BJ (cell line): ENCODE data around the gene TPX2. TPM values are rescaled to one million over a fixed set of nuclear protein-coding genes. Genes with fewer than 3 reads are reported as not detected.

Experiments used
- CTCF ChIA-PET: fragments of 350-600 bp; formaldehyde crosslinking; extraction: SDS; loops from one replicate; lab custom pipeline; 2021; ENCODE audit warnings: antibody characterized with exemption, inconsistent platforms; lab: Yijun Ruan, JAX
- POLR2A ChIA-PET: fragments of 300-600 bp; sonication (Branson Sonifier 250); formaldehyde crosslinking; extraction: SDS; loops from one replicate; lab custom pipeline; 2021; ENCODE audit warnings: antibody characterized with exemption; lab: Charles Lee
- DNase-seq: peaks from one replicate; pipeline ENCODE4 v3.0.0-alpha.2; 2011; ENCODE audit warnings: low read depth
- H3K27me3 ChIP-seq: 2 replicates; pipeline ENCODE4 v1.6.0; 2011; ENCODE audit warnings: low read length; ENCODE audit not compliant: control insufficient read depth, insufficient read depth
- H3K36me3 ChIP-seq: 2 replicates; pipeline ENCODE4 v1.5.1; 2011; ENCODE audit warnings: low read length; ENCODE audit not compliant: control insufficient read depth, insufficient read depth
- H3K4me3 ChIP-seq: 2 replicates; pipeline ENCODE4 v1.5.1; 2011; ENCODE audit warnings: low read depth, mild to moderate bottlenecking, control low read depth, low read length
- polyA plus RNA-seq: library from polyadenylated mRNA; depleted of rRNA; stranded (reverse); fragments of >200 nt; gene quantifications from 2 replicates; pipeline ENCODE4 v1.2.3, GENCODE V29; 2011
- TF ChIP-seq, protein P1 (sequence below): IDR thresholded peaks from 2 replicates; pipeline ENCODE4 v1.5.1; 2011; ENCODE audit warnings: low read depth, mild to moderate bottlenecking, control low read depth, inconsistent platforms, low read length, moderate library complexity; ENCODE audit not compliant: insufficient read depth

Gene TPX2
- polyA plus RNA-seq, 1 experiment = 29.9 TPM

DNA sequence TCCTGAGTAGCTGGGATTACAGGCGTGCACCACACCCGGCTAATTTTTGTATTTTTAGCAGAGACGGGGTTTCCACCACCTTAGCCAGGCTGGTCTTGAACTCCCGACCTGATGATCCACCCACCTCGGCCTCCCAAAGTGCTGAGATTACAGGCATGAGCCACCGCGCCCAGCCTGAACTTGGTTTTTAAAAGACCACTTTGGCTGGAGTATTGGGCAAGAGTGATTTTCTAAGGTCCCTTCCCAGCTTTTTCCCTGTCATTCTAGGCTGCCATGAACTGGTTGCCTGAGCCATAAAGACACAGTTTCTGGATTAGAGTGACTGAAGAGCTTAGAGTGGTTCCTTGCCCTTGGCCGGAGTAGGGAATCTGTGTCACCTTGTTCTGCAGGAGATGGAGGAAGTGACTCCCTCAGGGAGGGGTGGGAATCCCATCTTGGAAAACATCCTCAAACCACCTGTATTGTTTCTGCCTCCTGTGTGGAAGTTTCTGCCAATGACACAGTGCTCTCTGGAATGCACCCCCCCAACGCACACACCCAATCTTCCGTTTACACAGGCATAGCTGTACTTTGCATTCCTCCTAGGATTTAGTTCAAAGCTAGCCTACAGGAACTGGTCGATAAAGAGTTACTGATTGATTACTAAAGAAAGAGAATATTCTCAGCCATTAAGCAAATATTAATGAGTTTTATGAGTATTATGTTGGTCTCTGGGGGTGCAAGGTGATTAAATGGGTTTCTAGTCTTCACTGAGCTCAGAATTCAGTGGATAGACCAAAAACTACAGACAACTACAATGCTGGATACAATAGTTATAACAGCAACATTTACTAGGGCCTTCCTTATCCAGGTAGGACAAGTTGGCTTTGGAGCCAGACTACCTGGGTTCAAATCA, 34.6 kb upstream of the TPX2 start:
- no peaks in the 10 kb centered on the region for H3K27me3 ChIP-seq
- peaks cover 5% of the 10 kb centered on the region for H3K36me3 ChIP-seq
- TF ChIP-seq, protein P1, sequence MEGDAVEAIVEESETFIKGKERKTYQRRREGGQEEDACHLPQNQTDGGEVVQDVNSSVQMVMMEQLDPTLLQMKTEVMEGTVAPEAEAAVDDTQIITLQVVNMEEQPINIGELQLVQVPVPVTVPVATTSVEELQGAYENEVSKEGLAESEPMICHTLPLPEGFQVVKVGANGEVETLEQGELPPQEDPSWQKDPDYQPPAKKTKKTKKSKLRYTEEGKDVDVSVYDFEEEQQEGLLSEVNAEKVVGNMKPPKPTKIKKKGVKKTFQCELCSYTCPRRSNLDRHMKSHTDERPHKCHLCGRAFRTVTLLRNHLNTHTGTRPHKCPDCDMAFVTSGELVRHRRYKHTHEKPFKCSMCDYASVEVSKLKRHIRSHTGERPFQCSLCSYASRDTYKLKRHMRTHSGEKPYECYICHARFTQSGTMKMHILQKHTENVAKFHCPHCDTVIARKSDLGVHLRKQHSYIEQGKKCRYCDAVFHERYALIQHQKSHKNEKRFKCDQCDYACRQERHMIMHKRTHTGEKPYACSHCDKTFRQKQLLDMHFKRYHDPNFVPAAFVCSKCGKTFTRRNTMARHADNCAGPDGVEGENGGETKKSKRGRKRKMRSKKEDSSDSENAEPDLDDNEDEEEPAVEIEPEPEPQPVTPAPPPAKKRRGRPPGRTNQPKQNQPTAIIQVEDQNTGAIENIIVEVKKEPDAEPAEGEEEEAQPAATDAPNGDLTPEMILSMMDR = no peak
- H3K4me3 ChIP-seq = no peak overlapping the region
- CTCF ChIA-PET = interaction anchor here (0.5 to 1.5 kb wide), 3 partner anchors 13 to 43 kb away, joined by 3 to 5 read pairs (median 3); no protein-coding TSS in a partner anchor
- no peak for DNase-seq
- POLR2A ChIA-PET = no interaction called here

DNA sequence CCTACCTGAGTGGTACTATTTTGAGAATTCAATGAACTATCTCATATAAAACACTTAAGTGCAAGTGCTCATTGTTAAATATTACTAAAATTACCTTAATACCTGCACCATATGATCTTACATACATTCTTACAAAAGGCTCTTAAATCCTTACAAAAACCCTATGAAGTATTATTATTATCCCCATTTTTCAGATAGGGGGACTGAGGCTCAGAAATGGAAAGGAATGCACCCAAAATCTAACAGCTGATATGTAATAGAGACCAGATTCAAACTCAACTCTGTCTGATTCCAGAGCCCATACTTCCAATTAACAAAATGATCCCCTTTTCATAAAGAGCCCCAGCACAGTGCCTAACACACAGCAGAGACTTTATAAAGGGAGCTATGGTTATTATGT, 33.9 kb upstream of the TPX2 start:
- Histone ChIP-seq H3K4me3 (no peak overlapping the region), H3K36me3 (peaks cover 5% of the 10 kb centered on the region), H3K27me3 (no peaks in the 10 kb centered on the region)
- TF ChIP-seq, protein P1 = no peak
- CTCF ChIA-PET = interaction anchor here (0.9 to 1.5 kb wide), 2 partner anchors 18 to 44 kb away, joined by 3 to 5 read pairs; no protein-coding TSS in a partner anchor
- POLR2A ChIA-PET = no interaction called here
- no peak for DNase-seq

DNA sequence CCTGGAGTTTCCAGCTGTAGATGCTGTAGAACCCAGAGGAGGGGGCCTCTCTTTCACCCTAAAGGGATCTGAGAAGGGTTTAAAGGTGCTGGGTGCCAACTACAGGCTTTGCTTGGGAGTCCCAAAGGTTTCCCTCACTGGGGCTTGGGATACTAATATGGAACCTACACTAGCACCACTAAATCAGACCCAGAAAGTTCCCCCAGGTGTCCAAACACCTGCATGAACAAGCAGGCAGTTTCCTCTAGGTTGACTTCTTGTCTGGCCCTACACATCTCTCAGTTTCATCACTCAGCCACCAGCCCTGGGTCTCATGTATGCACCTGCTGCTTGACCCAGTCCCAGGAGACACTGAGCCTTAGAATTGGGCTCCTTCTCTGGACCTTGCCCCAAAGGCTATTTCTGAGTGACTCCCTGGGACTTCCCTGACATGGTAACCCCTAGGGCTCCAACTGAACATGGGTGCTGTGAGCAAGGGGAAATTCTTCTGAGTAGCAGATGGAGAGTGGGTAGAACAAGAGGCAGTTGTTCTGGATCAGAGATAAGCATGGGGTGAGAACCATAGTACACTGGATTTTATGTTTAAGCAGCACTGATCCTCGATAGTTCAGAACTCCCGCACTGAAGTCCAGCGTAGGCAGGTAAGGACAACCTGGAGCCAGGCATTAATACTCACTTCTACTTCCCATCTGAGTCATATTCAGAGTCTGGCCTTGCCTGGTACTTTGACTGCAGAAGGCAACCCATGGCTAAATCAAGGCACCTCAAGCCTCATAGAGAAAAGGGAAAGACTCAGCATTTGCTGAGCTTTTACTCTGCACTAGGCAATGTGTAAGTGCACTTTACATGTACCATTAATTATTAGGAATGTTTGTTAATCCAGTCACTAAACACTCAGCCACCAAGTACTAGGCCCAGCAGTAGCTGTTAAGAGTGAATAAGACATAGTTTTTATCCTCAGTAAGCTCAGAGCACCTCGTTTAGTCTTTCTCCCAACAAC, 33.2 kb upstream of the TPX2 start:
- H3K4me3 ChIP-seq = no peak overlapping the region
- ChIA-PET POLR2A (no interaction called here), CTCF (interaction anchor here (0.9 to 1.5 kb wide), 3 partner anchors 18 to 44 kb away, joined by 3 to 4 read pairs (median 3); no protein-coding TSS in a partner anchor)
- peaks cover 5% of the 10 kb centered on the region for H3K36me3 ChIP-seq
- DNase-seq = no peak
- H3K27me3 ChIP-seq = no peaks in the 10 kb centered on the region
- TF ChIP-seq, protein P1 = no peak

DNA sequence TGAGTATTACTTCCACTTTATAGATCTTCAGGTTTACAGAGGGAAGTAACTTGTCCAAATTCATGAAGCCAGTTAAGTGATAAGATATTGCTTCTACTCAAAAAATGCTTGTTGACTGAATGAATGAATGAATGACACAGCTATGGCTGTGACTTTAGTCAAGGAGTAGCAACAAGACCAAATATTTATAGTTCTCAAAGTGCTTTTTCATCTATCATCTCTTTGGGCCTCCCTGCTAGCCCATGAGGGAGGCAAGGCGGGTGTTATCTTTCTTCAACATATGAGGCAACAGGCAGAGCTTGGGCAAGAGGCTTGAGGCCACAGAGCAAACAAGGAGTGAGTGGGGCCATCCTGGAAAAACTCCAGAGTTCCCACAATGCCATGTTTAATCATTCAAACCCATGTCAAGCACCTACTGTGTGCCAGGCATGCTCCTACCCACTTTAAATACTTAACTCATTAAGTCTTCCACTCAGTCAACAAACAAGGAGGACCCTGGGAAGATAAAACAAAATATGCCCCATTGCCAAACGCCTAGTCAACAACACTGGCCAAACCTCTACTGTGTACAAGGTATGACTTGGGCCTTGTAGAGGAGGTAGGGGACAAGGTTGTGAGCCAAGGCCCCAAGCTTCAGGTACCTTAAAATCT, 32.4 kb upstream of the TPX2 start:
- CTCF ChIA-PET = interaction anchor here (1.0 to 1.5 kb wide), 2 partner anchors 22 to 45 kb away, joined by 3 to 4 read pairs; no protein-coding TSS in a partner anchor
- Histone ChIP-seq H3K4me3 (no peak overlapping the region), H3K36me3 (peaks cover 5% of the 10 kb centered on the region), H3K27me3 (no peaks in the 10 kb centered on the region)
- TF ChIP-seq, protein P1 = no peak
- POLR2A ChIA-PET = no interaction called here
- no peak for DNase-seq
